GM18858 (cell line): ENCODE data around the gene NPR3.
"Not testable (repeated sequence)": the region's sequence is repeated elsewhere in the genome, so short reads cannot be mapped to it uniquely, and the experiment has no call there.

Experiments used
- ATAC-seq: cut with Tn5 transposase; IDR thresholded peaks from one replicate; pipeline ENCODE4 v1.9.1; 2021; ENCODE audit not compliant: unreplicated experiment

NPR3 gene

DNA sequence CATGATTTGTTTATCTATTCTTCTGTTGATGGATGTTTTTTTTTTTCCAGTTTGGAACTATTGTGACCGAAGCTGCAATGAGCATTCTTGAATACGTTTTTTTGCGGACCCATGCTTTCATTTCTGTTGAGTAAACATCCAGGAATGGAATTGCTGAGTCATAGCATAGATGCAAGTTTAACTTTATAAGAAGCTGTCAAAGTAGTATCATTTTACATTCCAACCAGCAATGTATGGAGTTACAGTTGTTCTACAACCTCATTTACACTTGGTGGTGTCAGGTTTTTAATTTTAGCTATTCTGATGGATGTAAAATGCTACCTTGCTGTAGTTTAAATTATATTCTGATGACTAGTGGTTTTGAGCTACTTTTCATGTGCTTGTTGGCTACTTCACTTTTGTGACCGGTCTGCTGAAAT is 49.0 kb downstream of the NPR3 start:
- no peak for ATAC-seq

DNA sequence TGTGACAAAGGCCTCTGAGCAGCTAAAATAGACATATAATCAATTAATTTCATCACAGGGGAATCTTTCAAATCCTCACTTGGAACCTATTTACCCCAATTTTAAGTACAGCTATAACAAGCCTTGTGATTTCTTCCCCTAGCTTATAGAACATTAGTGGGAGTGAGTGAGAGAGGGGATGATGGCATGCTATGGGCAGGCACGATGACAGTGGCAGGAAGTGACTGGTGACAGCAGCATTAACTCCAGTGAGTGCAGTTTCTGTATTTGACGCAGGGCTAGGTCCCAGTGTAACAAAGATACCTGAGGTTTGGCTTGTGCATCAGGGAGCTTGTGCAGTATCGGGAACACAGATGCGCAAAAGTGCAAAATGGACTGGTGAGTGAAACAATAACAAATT is 54.1 kb downstream of the NPR3 start:
- no peak for ATAC-seq

DNA sequence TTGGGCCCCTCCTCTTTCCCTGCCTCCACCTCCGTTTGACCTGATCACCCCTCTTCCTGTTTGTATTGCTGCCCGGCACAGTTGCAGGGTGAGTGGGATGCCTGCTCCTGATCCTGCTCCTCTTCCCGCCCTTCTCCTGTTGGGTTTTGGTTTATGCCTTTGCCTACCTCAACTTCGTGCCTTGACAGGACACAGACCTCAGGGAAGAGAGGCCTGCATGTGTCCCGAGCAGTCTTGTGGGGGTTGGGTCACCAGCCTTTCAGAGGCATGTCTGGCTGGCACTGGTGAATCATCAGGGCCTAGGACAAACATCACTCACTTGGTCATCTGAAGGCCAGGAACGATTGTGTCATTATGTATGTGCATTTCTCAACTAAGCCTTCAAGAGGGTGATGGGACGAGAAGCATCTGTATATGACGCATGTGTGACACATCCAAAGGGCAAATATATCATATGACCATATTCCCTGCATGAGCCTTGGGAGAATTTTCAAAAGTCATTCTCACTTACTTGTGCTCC is 56.9 kb downstream of the NPR3 start:
- no peak for ATAC-seq

DNA sequence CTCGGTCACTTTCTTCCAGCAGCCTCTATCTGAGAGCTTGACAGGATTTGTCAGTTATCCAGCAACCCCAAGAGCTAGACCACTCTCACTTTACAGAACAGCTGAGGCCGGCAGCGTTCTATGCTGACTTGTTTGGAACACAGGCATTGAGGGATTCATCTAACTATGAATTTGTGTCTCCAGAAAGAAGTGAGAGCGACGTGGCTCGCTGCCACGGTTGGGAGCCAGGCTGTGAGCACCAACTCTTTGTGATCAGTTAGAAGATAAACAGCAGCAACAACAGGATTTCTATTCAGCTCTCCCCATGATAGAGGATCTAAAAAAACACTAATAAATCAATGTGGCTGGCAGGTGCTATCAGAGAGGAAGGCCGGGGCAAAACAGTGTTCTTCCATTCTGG is 58.6 kb downstream of the NPR3 start:
- ATAC-seq = no peak

DNA sequence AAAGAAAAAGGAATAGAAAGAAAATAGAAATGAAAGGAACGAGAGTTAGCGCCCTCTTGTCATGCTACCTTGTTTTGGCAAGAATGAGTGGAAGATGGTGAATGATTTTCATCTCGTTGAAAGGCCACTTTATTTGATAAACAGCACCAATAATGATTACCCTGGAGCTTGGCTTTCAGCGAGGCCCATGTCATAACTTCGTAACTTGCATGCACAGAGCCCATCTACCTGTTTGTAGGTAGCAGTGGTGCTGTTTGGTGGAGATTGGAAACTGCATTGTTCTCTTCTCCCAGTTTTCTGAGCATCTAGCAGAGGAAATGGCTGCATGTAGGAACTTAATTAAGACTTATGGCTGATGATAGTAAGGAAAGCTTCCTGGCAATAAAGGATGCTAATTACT is 59.3 kb downstream of the NPR3 start:
- ATAC-seq = no peak

DNA sequence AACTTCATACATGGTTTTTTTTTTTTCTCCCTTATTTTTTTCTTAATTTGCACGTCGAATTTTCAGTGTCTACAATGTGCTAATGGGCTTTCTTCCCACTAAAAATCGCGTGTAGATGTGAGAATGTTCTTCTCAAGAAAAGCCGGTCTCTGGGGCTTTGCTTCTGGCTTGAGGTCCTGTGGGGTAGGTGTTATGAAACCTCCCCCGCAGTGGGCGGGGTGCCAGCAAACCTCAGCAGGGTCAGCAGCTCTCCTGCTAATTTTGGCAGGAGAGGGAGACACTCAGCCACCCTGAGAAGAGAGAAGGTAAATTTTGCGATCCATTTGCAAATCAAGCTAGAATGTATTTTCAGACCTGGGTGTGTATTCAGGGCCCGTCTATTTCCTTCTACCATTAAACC is 59.9 kb downstream of the NPR3 start:
- no peak for ATAC-seq

DNA sequence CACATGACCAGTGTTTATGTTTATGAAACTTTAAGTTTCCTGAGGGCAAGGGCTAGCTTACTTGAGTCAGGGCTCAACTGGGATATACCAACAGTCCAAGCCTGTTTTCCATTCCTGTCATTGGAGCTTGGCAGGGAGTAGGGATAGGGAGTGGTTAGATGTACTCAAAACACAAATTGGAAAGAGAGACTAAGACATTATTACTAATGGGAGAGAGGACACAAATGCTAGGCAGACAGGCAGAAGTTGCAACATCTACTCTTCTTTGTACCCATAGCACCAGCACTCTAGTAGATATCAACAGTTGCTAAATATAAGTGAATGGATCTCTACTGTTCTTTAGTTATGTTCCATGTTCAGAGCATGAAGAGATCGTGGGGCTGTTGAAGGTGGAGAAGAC is 62.8 kb downstream of the NPR3 start:
- ATAC-seq = no peak

DNA sequence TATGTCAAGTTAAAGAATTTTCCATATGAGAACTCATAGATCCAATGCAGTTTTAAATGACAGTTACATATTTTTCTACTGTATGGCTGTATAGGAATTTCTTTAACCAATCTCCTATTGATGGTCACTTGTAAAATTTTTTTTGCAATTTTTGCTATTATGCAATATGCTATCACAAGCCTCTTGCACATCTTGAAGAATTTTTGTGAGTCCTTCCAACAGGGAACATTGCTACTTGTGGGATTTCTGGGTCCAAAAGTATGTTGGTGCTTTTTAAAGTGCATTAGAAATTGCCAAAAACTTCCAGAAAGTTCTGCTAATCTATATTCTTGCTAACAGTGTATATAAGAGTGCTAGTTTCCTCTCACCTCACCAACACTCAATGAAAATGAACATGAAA is 65.1 kb downstream of the NPR3 start:
- ATAC-seq = no peak

DNA sequence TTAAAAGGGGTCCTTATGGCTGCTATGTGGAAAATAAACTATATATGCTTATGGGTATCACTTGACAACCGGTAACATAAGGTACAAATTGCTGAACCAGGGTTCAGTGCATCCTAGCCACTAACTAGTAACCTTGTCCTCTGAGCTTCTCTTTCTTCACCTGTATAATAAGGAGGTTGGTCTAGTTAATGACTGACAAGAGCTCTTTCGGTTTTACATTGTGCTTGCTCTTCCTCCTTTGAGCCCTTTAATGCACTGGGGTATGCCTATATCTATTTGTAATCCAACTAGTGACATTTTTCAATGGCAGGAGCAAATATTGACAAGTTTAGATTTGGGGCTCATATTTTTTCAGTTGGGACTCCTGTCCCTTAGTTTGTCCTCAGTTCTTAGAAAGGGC is 66.1 kb downstream of the NPR3 start:
- no peak for ATAC-seq

DNA sequence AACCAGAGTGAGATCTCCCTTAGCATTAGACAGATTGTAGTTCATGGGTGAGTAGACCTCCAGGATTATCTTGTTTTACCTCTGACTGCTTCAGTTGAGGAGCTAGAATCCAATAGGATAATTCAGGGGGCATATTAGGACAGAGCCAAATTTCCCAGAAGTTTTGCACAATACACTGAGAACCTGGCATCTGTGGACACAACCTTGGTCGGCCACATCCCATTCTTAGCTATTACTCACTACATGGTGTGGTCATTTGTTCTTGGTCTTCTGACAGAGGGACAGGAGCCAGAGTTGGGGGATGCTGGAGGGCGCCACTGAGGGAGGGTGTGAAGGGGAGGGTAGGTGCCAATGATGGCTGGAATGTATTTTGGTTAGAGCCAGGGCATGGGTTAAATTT is 66.6 kb downstream of the NPR3 start:
- ATAC-seq = no peak

DNA sequence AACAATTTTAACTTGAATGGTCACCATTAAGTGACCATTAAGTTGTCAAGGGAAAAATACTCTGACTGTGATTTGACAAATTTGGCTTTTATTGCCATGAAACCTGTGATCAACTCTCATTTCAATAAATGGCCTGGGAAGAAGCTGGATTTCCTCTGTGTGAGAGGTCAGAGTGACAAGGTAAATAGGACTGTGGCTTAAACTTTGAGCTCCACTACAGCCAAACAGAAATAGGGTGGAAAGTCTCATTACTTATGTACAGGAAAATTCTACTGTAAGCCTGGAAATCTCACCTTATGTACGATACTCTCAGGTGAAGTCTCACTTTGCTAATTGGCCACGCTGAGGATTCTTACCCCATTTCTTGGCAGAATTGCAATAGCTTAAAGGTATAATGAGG is 67.3 kb downstream of the NPR3 start:
- no peak for ATAC-seq

DNA sequence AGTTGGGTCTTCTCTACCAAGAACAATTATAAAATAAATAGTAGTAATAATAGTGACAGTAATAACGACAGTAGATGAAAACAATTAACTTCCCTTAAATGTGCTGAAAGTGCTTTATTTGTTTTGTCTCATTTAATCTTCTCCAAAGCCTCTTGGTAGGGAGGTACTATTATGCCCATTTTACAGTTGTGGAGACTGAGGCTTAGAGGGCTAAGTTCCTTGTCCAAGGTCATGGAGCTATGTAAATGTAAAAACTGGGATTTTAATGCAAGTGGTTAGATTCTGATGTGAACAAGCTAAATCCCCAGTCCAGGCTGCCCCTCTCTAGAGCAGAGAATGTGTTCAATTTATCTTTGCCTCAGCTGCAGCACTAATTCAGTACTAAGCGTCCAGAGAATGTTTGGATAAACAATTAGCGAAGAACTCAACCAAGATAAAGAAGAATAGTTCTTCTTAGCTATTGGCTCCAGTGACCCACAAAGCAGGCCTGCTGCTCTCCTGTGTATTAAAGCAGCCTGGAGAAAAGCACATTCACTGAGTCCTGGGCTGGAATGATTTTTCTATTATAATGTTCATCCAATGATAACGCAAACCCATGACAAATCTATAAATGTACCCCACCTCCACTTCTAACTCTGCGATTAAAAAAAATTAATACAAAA is 68.8 kb downstream of the NPR3 start:
- no peak for ATAC-seq

DNA sequence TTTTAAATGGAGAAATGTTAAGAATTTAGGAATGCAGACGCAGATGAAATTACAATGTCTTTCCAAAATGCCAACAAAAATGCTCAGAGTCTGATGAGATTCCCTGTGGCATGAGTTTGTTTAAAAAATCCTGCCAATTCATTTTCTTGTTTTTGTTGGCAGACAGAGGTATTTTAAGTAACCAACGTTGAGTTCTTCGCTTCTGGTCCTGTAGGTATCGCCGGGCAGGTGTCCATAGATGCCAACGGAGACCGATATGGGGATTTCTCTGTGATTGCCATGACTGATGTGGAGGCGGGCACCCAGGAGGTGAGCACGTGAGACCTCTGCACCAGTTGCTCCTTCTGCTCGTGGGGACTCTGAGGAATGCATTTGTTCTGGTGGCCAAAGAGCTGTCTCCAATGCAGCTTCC is 69.4 kb downstream of the NPR3 start:
- ATAC-seq = no peak

DNA sequence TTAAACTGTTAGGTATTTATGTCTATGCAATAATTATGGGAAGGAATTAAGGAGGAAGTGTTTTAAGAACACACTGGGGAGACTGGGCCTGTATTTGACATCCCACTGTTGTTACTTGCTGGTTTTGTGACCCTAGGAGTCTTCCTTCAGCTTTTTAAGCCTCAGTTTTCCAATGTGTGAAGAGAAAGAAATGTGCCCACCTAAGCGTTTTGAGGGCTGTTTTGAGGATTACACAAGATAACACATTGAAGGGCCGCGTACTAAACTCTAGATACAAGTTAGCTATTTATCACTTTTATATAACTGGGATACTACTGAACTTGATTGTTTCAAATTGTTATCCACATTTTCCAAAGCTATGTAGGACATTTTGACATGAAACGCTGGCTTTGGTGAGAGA is 72.5 kb downstream of the NPR3 start:
- no peak for ATAC-seq

DNA sequence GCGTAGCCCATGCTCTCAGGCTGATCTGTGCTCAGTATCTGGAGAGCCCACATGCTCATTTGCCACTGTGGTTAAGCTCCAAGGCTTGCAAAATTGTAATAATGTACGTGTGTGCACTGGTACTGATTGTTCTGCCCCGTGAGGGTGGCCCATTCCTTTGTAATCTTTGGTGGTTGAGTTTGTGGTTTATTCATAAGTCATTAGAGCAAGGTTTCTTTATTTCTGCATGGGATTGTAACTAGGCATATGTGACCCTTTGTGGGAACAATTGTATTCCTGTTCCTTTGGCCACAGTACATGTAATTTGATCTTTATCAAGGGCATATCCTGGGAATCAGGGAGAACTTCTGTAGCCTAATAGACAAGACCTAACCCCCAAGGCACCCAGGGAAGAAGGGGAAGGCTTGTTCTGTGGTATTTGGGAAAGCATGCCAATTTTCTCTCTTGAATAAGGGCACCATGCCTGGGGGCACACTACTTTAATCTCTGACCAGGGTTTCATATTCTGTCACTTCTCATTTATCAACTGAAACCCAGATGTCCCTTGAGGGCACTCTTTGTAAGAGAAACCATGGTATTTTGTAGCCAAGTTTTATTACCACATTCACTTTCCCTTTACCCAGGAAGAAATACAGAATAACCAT is 74.6 kb downstream of the NPR3 start:
- ATAC-seq = no peak

DNA sequence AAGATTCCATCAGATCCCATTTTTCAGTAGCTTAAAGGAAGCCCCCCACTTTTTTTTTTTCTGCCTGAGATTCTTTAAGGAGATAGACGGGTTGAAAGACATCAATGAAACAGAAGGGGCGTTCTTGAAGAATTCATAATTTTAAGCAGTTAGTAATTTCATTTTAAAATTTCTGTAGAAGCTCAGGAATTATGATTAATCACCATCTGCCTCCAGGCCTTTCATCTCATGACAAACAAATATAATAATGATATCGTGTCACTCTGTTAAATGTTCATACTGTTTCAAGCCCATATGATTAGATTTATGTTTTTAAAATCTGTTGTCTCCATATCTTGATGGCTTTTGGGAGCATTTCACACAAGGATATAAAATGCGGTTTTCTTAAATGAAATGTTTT is 75.2 kb downstream of the NPR3 start:
- no peak for ATAC-seq

DNA sequence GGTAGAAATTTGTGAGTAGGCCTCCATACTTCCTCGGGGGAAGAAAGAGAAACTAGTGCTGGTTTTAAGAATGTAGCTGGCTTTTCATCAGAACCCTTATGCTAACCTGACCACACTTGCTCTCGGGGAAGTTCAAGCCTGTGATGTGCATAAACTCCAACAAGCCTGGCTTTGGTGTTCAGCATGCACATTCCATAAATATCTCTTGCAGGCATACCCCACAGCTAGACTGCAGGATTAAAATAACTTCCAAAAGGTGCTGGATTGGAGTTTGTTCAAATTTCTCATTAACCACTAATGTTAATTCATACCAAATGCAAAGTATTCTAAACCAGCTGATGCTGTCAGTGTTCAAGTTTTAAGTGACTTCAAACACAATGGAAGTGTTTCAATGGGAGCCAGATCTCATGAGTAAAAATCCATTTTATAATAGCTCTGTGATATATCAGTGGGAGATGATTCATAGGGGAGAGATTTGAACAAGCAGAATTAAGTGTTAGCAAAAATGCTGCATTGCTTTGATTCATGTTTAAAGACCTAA is 79.4 kb downstream of the NPR3 start:
- no peak for ATAC-seq

DNA sequence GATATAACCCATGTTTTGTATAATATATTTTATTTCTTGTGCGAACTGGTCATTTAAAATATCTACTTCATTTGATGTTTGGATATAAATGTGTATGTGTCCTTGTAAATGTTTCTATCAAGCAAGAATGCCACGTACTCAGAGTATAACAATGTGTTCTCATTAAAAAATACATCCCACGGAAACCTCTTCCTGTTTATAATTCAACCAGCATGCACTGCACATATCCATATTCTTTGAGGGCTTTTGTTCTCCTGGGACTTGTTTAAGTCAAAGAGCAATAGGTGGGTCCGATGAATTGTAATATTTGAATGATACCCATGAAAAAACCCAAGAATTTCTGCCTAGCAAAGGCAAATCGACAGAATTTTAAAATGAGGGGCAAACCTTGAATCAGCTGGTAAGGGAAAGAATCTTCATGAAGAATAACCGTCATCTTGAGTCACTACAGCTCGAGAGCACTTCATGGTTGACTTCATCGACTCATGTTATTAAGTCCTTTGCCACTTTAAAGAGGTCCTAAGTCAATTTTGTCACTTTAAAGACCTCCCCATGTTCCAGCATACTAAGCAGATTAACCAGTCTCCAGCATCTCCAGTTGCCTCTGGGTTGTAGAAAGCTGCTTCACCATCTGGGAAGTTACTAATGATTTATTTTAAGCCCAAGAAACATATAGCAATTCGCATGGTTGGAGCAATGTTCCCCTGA is 80.6 kb downstream of the NPR3 start:
- ATAC-seq = no peak

DNA sequence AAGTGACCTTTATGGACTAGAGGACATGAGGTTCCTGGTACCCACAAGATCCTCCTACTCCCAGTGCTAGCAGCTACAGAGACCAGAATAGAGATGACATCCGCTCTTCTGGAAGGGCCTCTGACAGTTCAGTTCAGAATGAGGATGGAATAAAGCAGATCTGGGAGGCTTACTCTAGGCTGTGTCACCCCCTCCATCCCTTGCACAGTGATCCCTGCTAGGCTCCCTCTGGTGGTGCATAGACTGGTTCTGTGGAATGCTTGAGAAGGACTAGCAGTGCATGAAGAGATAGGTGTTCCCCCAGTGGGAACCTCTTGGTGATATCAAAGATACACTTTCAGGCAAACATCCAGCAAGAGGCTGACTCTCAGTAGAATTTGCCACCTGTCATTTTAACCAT is 83.0 kb downstream of the NPR3 start:
- no peak for ATAC-seq

DNA sequence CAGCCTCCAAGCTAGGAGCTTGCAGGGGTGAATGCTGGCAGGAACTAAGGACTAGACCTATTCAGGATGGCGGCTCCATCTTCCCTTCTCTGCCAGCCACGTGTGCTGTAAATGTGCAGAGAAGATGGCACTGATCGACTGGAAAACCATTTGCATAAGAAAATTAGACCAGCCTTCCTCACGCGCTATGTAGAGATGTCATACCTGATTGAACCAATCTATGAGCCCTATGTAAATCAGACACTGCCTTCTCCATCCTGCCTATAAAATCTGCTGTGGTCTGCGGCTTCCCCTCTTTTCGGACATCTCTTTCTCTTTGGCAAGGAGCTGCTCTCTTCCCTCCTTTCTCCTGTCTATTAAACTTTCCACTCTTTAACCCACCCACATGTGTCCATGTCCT is 91.6 kb downstream of the NPR3 start:
- ATAC-seq = no peak

DNA sequence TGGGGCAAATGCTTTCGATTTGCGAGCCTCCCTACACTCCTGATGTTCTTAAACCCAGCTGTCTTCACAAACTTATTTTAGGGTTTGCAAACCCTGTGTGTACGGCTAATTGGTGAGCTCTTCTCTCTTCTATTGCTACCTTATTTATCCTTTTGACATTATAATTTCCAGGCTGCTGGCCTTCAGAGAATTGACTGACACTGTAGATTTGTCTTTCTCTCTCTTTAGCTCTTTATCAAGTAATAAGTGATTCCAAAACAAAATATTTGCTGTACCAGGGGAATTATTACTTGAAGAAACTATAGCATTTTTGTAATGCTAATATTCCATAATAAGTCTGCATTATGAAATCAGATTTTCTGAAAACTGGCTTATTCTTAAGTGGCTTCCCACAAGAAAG is 92.5 kb downstream of the NPR3 start:
- ATAC-seq = no peak

DNA sequence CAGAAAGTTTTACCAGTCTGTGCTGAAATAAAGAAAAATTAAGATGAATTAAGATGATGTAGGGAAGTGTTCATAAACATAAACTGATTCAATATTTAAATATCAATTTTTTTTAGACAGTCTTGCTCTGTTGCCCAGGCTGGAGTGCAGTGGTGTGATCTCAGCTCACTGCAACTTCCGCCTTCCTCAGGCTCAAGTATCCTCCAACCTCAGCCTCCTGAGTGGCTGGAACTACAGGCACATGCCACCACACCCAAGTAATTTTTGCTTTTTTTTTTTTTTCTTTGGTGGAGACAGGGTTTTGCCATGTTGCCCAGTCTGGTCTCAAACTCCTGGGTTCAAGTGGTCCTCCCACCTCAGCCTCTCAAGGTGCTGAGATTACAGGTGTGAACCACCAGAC is 94.3 kb downstream of the NPR3 start:
- ATAC-seq = not testable (repeated sequence)
